ENCODE results near the gene GMCL1. TPM values are rescaled to one million over a fixed set of nuclear protein-coding genes. Genes with fewer than 3 reads are reported as not detected.
A peak's percentile ranks its signal among the peaks of the same experiment; 100 is the strongest.

GMCL1 gene
- total RNA-seq, 1 experiment from 2014 or later, result 13.2 TPM

GRCh38 chr2:69789175-69789721, 40.2 kb upstream of the GMCL1 start:
- ChIA-PET CTCF (interaction anchor here (0.7 kb wide), 1 partner anchor 619 kb away, joined by 3 read pairs; no protein-coding TSS in a partner anchor), POLR2A (interaction anchor here (0.6 kb wide), 1 partner anchor 47 kb away, joined by 3 read pairs; the partner anchor contains the start of gene ANXA4)
- intact Hi-C loops (cut with micrococcal nuclease; ENCODE audit: unreplicated experiment), result no loop called here
- no peak for DNase-seq (ENCODE audit: low read depth, low spot score)
- no peak overlapping the region for H3K27ac ChIP-seq (ENCODE audit: low read length)
- H3K27me3 ChIP-seq (ENCODE audit: control insufficient read depth, insufficient read depth, low read length), result no peaks in the 10 kb centered on the region
- no peak overlapping the region for H3K4me3 ChIP-seq (ENCODE audit: low read depth in 2 of 2, low read length in 2 of 2)
- peaks cover 6% of the 10 kb centered on the region for H3K36me3 ChIP-seq (ENCODE audit: control insufficient read depth, insufficient read depth, low read length)
- no peaks in the 10 kb centered on the region; the same call in 1 of the 2 replicates for H3K4me1 ChIP-seq (ENCODE audit: control insufficient read depth, insufficient read depth, low read length)
- H3K9me3 ChIP-seq (ENCODE audit: control insufficient read depth, insufficient read depth, low read depth, low read length), result no peaks in the 10 kb centered on the region
- no peak; the same call in 1 of the 2 replicates for ATAC-seq
- TF ChIP-seq CTCF (IDR thresholded peaks at IDR 0.05), result no peak
- no peak for TF ChIP-seq SIN3A (IDR thresholded peaks at IDR 0.05; ENCODE audit: borderline replicate concordance, insufficient read depth, low read depth, low read length)
- BruUV-seq (replicated peaks), result TSS peak; percentile 48
- in situ Hi-C loops (cut with HindIII; ENCODE audit: low pct_unique_long_range_greater_than_20kb, low sequenced_read_pairs), result no loop called here

- ChIA-PET CTCF (interaction anchor here (0.7 kb wide), 1 partner anchor 618 kb away, joined by 3 read pairs; no protein-coding TSS in a partner anchor), POLR2A (interaction anchor here (0.6 kb wide), 2 partner anchors 31 to 48 kb away, joined by 3 read pairs; partner anchors contain the start of gene ANXA4)
- no peak for TF ChIP-seq TCF7L2 (IDR thresholded peaks at IDR 0.05; ENCODE audit: low read depth, low read length)
Measured at GRCh38 chr2:69789772-69790600, 39.5 kb upstream of the GMCL1 start.

GRCh38 chr2:69790601-69790959, 38.9 kb upstream of the GMCL1 start:
- H3K9me3 ChIP-seq (ENCODE audit: control insufficient read depth, insufficient read depth, low read depth, low read length), result no peaks in the 10 kb centered on the region
- intact Hi-C loops (cut with micrococcal nuclease; ENCODE audit: unreplicated experiment), result no loop called here
- POLR2A ChIA-PET, result no interaction called here
- peaks cover 6% of the 10 kb centered on the region for H3K36me3 ChIP-seq (ENCODE audit: control insufficient read depth, insufficient read depth, low read length)
- TF ChIP-seq CTCF (IDR thresholded peaks at IDR 0.05) (no peak), TCF7L2 (IDR thresholded peaks at IDR 0.05; ENCODE audit: low read depth, low read length) (no peak), REST (IDR thresholded peaks at IDR 0.05; ENCODE audit: insufficient read depth in 1 of 2, low read depth in 2 of 2, low read length in 1 of 2) (no peak)
- BruUV-seq (replicated peaks), result no TSS peak
- H3K27ac ChIP-seq (ENCODE audit: low read length), result no peak overlapping the region
- DNase-seq (ENCODE audit: low read depth, low spot score), result no peak
- in situ Hi-C loops (cut with HindIII; ENCODE audit: low pct_unique_long_range_greater_than_20kb, low sequenced_read_pairs), result no loop called here
- no peaks in the 10 kb centered on the region; the same call in 1 of the 2 replicates for H3K4me1 ChIP-seq (ENCODE audit: control insufficient read depth, insufficient read depth, low read length)
- no peak overlapping the region for H3K4me3 ChIP-seq (ENCODE audit: low read depth in 2 of 2, low read length in 2 of 2)
- H3K27me3 ChIP-seq (ENCODE audit: control insufficient read depth, insufficient read depth, low read length), result no peaks in the 10 kb centered on the region
- CTCF ChIA-PET, result no interaction called here
- no peak for ATAC-seq

More at GRCh38 chr2:69789772-69790600, 39.5 kb upstream of the GMCL1 start:
- no peaks in the 10 kb centered on the region for H3K27me3 ChIP-seq (ENCODE audit: control insufficient read depth, insufficient read depth, low read length)
- H3K4me1 ChIP-seq (ENCODE audit: control insufficient read depth, insufficient read depth, low read length), result no peaks in the 10 kb centered on the region; the same call in 1 of the 2 replicates
- BruUV-seq (replicated peaks), result no TSS peak
- no peak overlapping the region for H3K4me3 ChIP-seq (ENCODE audit: low read depth in 2 of 2, low read length in 2 of 2)
- intact Hi-C loops (cut with micrococcal nuclease; ENCODE audit: unreplicated experiment) (no loop called here), in situ Hi-C loops (cut with HindIII; ENCODE audit: low pct_unique_long_range_greater_than_20kb, low sequenced_read_pairs) (no loop called here)
- H3K27ac ChIP-seq (ENCODE audit: low read length), result no peak overlapping the region
- DNase-seq (ENCODE audit: low read depth, low spot score) (no peak), ATAC-seq (no peak)
- no peaks in the 10 kb centered on the region for H3K9me3 ChIP-seq (ENCODE audit: control insufficient read depth, insufficient read depth, low read depth, low read length)
- peaks cover 6% of the 10 kb centered on the region for H3K36me3 ChIP-seq (ENCODE audit: control insufficient read depth, insufficient read depth, low read length)

All from Panc1 (cell line).